Measurements from ENCODE around the gene SLAIN1.

SLAIN1 gene

GRCh38 chr13:77752512-77753069 is 55.1 kb downstream of the SLAIN1 start:
- DNase-seq: no peak

GRCh38 chr13:77760893-77761292 is 63.4 kb downstream of the SLAIN1 start:
- DNase-seq: no peak

GRCh38 chr13:77767413-77767812 is 69.9 kb downstream of the SLAIN1 start:
- DNase-seq: no peak

GRCh38 chr13:77774181-77774580 is 76.7 kb downstream of the SLAIN1 start:
- no peak for DNase-seq

GRCh38 chr13:77776704-77777103 is 79.2 kb downstream of the SLAIN1 start:
- no peak for DNase-seq

- peak in 2 of 5 experiments; percentile 4 to 63 for DNase-seq
These were observed 82.2 kb downstream of the SLAIN1 start for GRCh38 chr13:77779552-77780272.

- DNase-seq: no peak
These were observed 84.3 kb downstream of the SLAIN1 start for GRCh38 chr13:77781808-77782207.

GRCh38 chr13:77784515-77784914 is 87.0 kb downstream of the SLAIN1 start:
- no peak for DNase-seq

- DNase-seq: no peak
These were observed 89.3 kb downstream of the SLAIN1 start for GRCh38 chr13:77786695-77787287.

GRCh38 chr13:77789376-77789775 is 91.9 kb downstream of the SLAIN1 start:
- DNase-seq: no peak

GRCh38 chr13:77800219-77800618 is 102.7 kb downstream of the SLAIN1 start:
- DNase-seq: no peak

- no peak for DNase-seq
These were observed 109.0 kb downstream of the SLAIN1 start for GRCh38 chr13:77806518-77806917.

GRCh38 chr13:77807431-77808135 is 110.1 kb downstream of the SLAIN1 start:
- no peak for DNase-seq

- DNase-seq: peak in 1 of 5 experiments; percentile 57
These were observed 112.9 kb downstream of the SLAIN1 start for GRCh38 chr13:77810430-77810829.

GRCh38 chr13:77810878-77811277 is 113.4 kb downstream of the SLAIN1 start:
- no peak for DNase-seq

GRCh38 chr13:77811381-77811780 is 113.9 kb downstream of the SLAIN1 start:
- DNase-seq: no peak

- DNase-seq: no peak
These were observed 114.5 kb downstream of the SLAIN1 start for GRCh38 chr13:77811981-77812380.

Data from T-helper 2 cell (primary cell).